ENCODE measurements around the gene MORN1. TPM values are rescaled to one million over a fixed set of nuclear protein-coding genes. Genes with fewer than 3 reads are reported as not detected.

The MORN1 gene
- total and polyA plus RNA-seq, 10 of the 15 experiments (the other 5 are each of a cell fraction or from before 2014, with no cell fraction given) = 0.76 to 7.9 (median 5.5) TPM

DNA sequence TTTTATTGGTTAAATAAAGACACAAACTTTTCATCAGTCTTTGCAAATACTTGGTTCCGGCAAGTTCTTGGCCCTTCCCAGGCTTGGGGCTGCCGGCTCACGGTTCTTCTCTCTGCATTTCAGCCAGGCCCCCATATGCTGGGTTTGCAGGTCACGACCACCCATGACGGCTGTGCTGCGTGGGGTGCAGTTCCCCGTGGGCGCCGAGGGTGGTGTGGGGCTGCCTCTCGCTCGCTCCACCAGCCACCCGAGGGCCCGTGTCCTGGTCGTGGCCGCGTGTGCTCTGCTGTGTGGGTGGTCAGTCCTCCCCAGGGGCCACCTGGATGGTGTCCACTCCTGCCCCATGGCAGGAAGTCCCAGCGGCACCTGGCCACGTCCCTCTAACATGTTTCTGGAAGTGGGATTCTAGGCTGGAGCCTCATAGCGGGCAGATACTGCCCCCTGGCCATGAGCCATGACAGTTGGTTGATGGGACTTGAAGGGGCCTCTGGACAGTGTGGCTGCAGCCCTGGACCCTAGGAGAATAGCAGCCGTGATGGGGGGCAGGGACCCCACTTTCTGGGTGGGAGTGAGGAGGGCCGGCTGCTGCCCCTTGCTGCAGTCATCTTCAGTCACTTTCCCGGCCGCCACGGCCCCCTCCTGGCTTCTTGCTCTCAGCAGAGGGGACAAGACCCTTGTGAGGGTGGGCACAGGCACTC is 117.0 kb downstream of the MORN1 start (continued):
- TF ChIP-seq, protein P1, sequence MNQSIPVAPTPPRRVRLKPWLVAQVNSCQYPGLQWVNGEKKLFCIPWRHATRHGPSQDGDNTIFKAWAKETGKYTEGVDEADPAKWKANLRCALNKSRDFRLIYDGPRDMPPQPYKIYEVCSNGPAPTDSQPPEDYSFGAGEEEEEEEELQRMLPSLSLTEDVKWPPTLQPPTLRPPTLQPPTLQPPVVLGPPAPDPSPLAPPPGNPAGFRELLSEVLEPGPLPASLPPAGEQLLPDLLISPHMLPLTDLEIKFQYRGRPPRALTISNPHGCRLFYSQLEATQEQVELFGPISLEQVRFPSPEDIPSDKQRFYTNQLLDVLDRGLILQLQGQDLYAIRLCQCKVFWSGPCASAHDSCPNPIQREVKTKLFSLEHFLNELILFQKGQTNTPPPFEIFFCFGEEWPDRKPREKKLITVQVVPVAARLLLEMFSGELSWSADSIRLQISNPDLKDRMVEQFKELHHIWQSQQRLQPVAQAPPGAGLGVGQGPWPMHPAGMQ (IDR thresholded peaks at IDR 0.05; ENCODE audit: borderline replicate concordance) = no peak
- no peak for TF ChIP-seq SMC3 (IDR thresholded peaks at IDR 0.05; ENCODE audit: borderline replicate concordance, low read length)
- TF ChIP-seq ZNF217 (IDR thresholded peaks at IDR 0.05) = no peak
- TF ChIP-seq, protein P2, sequence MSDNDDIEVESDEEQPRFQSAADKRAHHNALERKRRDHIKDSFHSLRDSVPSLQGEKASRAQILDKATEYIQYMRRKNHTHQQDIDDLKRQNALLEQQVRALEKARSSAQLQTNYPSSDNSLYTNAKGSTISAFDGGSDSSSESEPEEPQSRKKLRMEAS (IDR thresholded peaks at IDR 0.05; ENCODE audit: low read depth, low read length) = no peak
- no peak for TF ChIP-seq NFXL1 (IDR thresholded peaks at IDR 0.05; ENCODE audit: borderline replicate concordance)
- TF ChIP-seq, protein P3, sequence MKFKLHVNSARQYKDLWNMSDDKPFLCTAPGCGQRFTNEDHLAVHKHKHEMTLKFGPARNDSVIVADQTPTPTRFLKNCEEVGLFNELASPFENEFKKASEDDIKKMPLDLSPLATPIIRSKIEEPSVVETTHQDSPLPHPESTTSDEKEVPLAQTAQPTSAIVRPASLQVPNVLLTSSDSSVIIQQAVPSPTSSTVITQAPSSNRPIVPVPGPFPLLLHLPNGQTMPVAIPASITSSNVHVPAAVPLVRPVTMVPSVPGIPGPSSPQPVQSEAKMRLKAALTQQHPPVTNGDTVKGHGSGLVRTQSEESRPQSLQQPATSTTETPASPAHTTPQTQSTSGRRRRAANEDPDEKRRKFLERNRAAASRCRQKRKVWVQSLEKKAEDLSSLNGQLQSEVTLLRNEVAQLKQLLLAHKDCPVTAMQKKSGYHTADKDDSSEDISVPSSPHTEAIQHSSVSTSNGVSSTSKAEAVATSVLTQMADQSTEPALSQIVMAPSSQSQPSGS (IDR thresholded peaks at IDR 0.05; ENCODE audit: low read length) = no peak
- TF ChIP-seq CHD1 (IDR thresholded peaks at IDR 0.05; ENCODE audit: low read depth, low read length) = no peak
- TF ChIP-seq FOXK2 (IDR thresholded peaks at IDR 0.05) = no peak
- TF ChIP-seq SP1 (IDR thresholded peaks at IDR 0.05; ENCODE audit: low read depth, low read length) = no peak

Measured in GM12878 (cell line).